ENCODE data around the gene BAIAP2L2.

The BAIAP2L2 gene

GRCh38 chr22:38107692-38108515 is 2.6 kb downstream of the BAIAP2L2 start:
- no peak for DNase-seq

GRCh38 chr22:38106814-38107578 is 3.5 kb downstream of the BAIAP2L2 start:
- DNase-seq, result no peak

- DNase-seq, result no peak
Observed at GRCh38 chr22:38104084-38104483, 6.4 kb downstream of the BAIAP2L2 start.

- no peak for DNase-seq
Observed at GRCh38 chr22:38103641-38104040, 6.8 kb downstream of the BAIAP2L2 start.

GRCh38 chr22:38098410-38099249 is 11.9 kb downstream of the BAIAP2L2 start:
- DNase-seq, result no peak

GRCh38 chr22:38097557-38098409 is 12.7 kb downstream of the BAIAP2L2 start:
- DNase-seq, result no peak

- DNase-seq, result no peak
Observed at GRCh38 chr22:38097058-38097457, 13.4 kb downstream of the BAIAP2L2 start.

GRCh38 chr22:38089474-38089851 is 21.0 kb downstream of the BAIAP2L2 start:
- DNase-seq, result no peak

- DNase-seq, result no peak
Observed at GRCh38 chr22:38088629-38089473, 21.6 kb downstream of the BAIAP2L2 start.

GRCh38 chr22:38087855-38088254 is 22.6 kb downstream of the BAIAP2L2 start:
- no peak for DNase-seq

GRCh38 chr22:38086942-38087341 is 23.5 kb downstream of the BAIAP2L2 start:
- DNase-seq, result no peak

GRCh38 chr22:38086001-38086845 is 24.3 kb downstream of the BAIAP2L2 start:
- DNase-seq, result no peak

GRCh38 chr22:38085501-38085900 is 25.0 kb downstream of the BAIAP2L2 start:
- DNase-seq, result no peak

- no peak for DNase-seq
Observed at GRCh38 chr22:38085056-38085455, 25.4 kb downstream of the BAIAP2L2 start.

- DNase-seq, result no peak
Observed at GRCh38 chr22:38083931-38084631, 26.4 kb downstream of the BAIAP2L2 start, which contains the start of gene SLC16A8. SLC16A8 (minus strand) TSS chr22:38084184; CDS start chr22:38082873, 1,311 bp downstream.

- no peak for DNase-seq
Observed at GRCh38 chr22:38082986-38083710, 27.3 kb downstream of the BAIAP2L2 start.
